HG02870 (cell line): ENCODE results near the gene BRME1.

Experiments
- ATAC-seq: cut with Tn5 transposase; IDR thresholded peaks from one replicate; pipeline ENCODE4 v1.9.1; 2021; ENCODE audit warnings: mild to moderate bottlenecking, moderate library complexity; ENCODE audit not compliant: unreplicated experiment

BRME1 gene

GRCh38 chr19:13890136-13890535 lies 15.8 kb downstream of the BRME1 start:
- ATAC-seq, result no peak

- ATAC-seq, result no peak
These were observed 17.6 kb downstream of the BRME1 start for GRCh38 chr19:13888281-13888680.

- ATAC-seq, result no peak
These were observed 18.4 kb downstream of the BRME1 start for GRCh38 chr19:13887517-13887916.

- ATAC-seq, result no peak
These were observed 18.9 kb downstream of the BRME1 start for GRCh38 chr19:13887018-13887436.

- ATAC-seq, result no peak
These were observed 20.0 kb downstream of the BRME1 start for GRCh38 chr19:13885826-13886365.

- no peak for ATAC-seq
These were observed 21.0 kb downstream of the BRME1 start for GRCh38 chr19:13884726-13885591.

- ATAC-seq, result no peak
These were observed 22.3 kb downstream of the BRME1 start for GRCh38 chr19:13883516-13884064.

- no peak for ATAC-seq
These were observed 23.1 kb downstream of the BRME1 start for GRCh38 chr19:13882836-13883235.

- no peak for ATAC-seq
These were observed 23.5 kb downstream of the BRME1 start for GRCh38 chr19:13882419-13882795.

- no peak for ATAC-seq
These were observed 24.1 kb downstream of the BRME1 start for GRCh38 chr19:13881692-13882418.

GRCh38 chr19:13881251-13881691 lies 24.6 kb downstream of the BRME1 start:
- ATAC-seq, result no peak

- peak; percentile 84 for ATAC-seq
These were observed 25.6 kb downstream of the BRME1 start for GRCh38 chr19:13880059-13881043.

- ATAC-seq, result no peak
These were observed 28.6 kb downstream of the BRME1 start for GRCh38 chr19:13877303-13877702.

- no peak for ATAC-seq
These were observed 29.1 kb downstream of the BRME1 start, which contains the start of gene NANOS3 for GRCh38 chr19:13876834-13877233. Gene NANOS3, plus strand, starts transcription at chr19:13877134. Its CDS starts 115 bp downstream, at chr19:13877249.

GRCh38 chr19:13875824-13876223 lies 30.1 kb downstream of the BRME1 start:
- no peak for ATAC-seq

- no peak for ATAC-seq
These were observed 31.9 kb downstream of the BRME1 start for GRCh38 chr19:13873834-13874515.

- no peak for ATAC-seq
These were observed 33.1 kb downstream of the BRME1 start for GRCh38 chr19:13872695-13873389.

- no peak for ATAC-seq
These were observed 33.6 kb downstream of the BRME1 start for GRCh38 chr19:13872339-13872694.

GRCh38 chr19:13870873-13871272 lies 35.0 kb downstream of the BRME1 start:
- no peak for ATAC-seq
